HG02870 (cell line): ENCODE data around the gene PIP4P1.

ENCODE experiments used
- ATAC-seq: cut with Tn5 transposase; IDR thresholded peaks from one replicate; pipeline ENCODE4 v1.9.1; 2021; ENCODE audit warnings: mild to moderate bottlenecking, moderate library complexity; ENCODE audit not compliant: unreplicated experiment

PIP4P1 gene

DNA sequence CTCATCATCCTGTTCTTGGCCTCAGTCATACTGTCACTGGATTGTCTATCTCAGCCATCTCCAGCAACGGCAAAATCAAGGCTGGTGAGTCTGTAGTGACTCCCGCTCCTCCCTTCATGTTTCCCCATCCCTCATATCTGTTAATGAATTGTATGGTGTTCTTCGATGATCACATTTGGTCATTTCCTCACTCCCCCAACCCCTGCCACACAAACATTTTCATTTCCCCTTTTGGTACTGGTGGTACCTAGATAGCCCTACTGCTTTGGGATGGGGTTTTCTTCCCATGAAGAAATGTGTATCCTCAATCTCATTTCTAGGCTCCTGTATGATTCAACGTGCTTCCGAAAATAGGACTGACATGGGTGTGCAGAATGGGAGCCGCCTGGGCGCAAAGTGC lies 22.6 kb downstream of the PIP4P1 start:
- no peak for ATAC-seq

DNA sequence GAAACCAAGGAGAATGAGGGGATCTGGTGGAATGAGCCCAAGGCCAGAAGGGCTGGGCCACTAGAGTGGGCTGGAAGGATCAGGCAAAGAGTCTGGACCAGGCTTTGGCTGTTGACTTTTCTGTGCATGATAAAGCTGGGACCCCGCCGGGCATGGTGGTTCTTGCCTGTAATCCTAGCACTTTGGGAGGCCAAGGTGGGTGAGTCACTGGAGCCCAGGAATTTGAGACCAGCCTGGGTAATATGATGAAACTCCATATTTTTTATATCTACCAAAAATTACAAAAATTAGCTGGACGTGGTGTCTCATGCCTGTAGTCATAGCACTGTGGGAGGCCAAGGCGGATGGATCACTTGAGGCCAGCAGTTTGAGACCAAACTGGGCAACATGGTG lies 24.9 kb downstream of the PIP4P1 start:
- ATAC-seq: no peak

DNA sequence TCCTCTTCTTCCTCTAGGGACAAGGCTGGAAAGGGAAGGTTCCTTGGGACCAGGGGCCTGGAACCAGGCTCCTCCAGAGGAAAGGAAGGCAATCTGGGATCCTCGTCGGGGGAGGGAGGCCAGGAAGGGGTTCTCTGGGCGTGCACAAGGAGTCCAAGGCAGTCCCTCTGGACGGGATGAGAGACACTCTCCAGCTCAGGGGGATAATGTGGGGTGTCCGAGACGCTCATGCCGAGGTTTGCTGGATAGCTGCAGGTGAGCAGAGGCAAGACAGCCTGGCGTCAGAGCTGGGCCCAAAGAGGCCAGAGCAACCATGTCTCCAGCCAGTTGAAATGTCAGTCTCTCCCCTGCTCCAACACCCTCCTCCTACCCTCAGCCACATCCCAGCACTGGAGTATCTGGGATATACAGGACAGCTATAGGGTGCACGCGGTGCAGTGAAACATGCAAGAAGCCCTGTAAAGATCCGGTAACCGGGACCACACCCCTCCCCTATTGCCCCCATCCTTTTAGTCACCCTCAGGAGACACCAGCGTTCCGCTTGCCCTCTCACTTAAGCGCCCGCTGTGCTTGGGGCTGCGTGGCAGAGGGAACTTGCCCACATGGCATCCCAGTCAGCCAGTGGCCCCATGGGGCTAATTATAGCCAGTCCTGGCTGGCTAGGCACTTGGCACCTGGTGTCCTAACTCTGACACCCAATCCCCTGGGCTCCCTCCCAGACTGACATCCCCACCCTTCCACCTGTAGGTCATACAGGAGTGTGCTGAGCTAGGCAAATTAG lies 25.5 kb downstream of the PIP4P1 start, which contains the start of gene KLHL33:
KLHL33 (minus strand) TSS at position 585 of the 781 bp plus-strand sequence; CDS start at position 230, 355 bp downstream.
- ATAC-seq: no peak

DNA sequence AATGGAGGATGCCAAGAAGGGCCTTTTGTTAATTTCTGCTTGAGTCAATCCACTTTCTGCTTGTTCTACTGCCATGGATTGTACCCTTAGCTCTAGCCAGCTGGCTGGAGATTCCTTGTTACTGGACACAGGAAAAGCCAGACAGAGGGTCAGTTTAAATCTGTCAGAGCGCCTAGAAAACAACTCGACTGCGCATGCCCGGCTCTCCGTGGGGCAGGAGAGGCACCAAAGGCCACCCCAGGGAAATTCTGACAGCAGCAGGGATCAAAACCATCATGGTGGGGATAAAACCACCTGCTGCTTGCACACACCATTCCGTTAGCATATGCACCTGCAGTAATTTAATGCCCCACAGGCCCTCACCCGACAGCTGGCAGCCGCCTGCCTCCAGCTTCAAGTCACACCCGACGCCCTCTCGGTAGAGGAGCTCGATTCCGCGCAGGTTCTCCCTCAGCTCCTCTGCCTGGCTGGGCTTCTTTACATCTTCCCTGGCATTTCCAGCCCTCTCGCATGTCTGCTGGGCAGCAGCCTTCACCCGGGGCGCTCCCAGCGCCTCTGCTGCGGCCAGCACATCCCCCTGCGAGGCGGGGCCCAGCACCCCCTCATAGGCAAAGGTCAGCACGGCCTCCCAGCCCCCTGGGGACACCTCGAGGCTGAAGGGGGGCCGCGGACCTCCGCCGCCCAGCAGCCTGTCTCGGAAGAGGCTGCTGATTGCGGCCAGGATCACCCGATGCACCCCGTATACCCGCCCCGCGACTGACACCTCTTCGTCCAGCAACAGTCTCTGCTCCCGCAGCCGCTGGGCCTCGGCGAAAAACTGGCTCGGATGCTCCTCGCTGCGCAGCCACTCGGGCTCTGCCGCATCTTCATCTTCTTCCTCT lies 26.3 kb downstream of the PIP4P1 start:
- ATAC-seq: no peak

DNA sequence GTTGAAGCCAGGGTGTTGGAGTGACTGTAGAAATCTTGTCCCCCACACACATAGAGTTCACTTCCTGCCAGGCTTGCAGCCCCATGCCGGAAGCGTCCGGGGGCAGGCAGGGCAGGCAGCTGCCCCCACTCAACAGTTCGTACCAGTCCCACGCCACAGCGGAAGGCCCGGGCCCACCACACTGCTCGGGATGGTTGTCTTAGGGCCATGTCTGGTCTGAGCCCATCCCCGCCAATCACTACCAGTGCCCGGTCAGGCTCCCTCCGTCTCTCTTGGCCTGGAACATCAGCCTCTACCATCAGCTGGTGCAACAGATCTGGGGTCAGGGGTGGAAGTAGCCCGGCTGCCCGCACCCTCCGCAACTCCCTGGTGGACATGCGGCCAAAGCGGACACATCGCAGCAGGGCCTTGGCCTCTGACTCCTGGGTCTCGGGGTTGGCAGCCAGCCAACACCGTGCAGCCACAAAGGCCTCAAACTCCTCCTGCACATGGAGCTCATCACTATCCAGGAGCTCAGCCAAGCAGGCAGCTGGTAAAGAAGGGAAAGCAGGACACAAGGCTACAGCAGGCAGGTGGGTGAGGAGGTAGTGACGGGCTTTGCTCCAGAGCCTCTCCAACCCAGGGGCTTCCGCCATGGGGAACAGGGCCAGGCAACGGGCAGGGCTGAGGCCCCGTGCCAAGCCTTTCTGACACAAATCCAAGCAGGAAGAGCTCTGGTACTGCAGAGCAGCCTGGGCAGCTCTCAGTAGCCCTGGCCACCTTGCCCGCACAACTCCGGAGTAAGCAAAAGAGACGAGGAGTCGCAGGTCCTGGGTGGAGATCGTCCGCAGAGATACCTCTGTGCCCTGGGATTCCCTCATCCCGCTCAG lies 31.2 kb downstream of the PIP4P1 start:
- no peak for ATAC-seq

DNA sequence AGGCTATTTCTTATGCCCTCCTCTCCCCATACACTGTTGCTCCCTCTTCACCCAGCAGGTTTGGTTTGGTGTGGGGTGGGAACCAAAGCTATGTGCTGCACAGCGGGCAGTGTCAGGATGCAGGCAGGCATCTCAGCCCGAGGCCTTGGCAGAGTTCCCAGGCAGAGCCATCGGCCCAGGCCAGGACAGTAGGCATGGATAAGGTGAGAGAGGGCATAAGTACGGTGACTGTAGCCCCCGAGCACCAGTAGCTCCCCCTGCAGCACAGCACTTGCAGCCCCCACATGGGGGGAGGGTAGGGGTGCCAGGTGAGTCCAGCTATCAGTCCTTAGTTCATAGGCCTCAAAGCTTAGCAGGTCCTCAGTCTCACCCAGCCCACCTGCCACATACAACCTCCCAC lies 32.4 kb downstream of the PIP4P1 start:
- ATAC-seq: no peak

DNA sequence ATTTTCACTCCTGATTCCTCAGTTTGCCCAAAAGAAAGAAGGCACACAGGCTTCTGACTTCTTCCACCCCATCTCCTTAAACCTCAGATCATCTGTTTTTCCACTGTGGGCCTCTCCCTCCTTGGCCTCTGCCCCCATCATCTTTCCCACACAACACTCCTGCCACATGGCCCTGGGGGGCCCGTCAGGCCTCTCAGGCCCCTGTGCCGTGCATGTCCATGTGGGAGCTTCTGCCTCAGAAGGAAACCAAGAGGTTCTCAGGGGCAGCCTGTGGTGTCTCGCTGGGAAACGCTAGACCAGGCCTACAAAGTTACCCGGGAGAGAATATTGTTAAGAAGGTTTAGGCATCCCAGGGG lies 33.2 kb downstream of the PIP4P1 start:
- ATAC-seq: peak; percentile 40

DNA sequence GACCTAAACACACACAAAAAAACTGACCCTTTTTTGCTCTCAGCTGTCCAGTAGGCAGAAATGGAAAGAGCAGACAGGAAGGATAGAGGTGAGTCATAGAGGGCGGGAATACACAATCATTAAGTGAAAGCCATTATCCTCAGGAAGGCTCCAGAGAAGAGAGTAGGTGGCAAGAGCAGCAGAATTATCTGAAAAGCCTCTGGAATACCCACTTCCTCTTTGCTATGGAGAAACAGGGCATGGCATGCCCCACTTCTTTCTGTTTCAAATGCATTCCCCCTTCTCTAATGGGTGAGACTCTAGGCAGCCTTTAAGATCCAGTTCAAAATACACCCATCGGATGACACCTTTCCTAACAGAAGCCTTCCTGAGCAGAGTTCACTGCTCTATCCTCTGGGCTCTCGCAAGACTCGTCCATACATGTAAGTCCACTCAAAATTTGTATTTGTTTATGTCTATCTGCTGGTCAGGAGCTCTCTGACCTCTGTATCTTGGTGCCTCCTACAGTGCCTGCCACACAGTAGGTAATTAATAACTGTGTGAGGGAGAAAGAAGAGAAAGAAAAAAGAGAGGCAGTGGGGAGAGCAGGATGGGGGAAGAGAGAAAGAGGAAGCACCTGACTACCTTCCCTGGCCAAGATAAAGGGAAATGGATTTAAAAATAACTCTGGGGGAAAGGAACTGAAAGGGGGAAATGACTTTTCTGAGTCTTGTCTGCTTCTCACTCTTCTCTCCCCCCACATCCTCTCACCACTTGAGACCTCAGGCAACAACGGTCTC lies 33.8 kb downstream of the PIP4P1 start:
- ATAC-seq: peak; percentile 81

DNA sequence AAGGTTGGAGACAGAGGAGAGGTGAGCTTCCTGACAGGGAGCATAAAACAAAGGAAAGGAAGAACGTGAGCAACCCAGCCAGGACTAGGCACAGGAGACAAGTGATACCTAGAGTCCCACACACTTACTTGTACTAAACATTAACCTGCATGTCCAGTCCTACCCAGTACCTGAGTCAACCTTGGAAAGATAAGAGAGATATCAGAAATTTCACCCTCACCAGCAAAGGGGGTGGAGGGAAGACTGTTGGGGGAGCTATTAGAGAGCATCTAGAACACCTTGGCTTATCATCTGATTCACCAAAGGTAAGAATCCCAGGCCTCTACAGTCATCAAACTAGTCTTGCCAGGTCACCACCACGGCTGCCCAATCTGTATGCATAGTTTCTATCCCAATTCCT lies 36.4 kb downstream of the PIP4P1 start:
- no peak for ATAC-seq

DNA sequence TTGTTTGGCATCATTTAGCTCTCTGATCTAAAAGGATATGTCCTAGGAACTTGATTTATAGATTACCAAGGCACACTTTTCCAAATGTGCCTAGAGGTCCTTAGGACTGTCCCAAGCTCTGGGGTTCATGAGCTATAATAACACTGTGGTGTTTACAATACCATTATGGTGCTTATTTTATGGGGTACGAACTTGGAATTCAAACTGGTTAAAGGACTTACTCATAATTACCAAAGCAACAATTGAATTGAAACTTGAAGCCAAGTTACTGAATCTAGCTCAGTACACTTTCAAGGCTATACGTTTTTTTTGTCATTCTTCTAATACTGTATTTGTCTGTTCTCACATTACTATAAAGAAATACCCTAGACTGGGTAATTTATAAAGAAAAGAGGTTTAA lies 38.3 kb downstream of the PIP4P1 start:
- no peak for ATAC-seq

DNA sequence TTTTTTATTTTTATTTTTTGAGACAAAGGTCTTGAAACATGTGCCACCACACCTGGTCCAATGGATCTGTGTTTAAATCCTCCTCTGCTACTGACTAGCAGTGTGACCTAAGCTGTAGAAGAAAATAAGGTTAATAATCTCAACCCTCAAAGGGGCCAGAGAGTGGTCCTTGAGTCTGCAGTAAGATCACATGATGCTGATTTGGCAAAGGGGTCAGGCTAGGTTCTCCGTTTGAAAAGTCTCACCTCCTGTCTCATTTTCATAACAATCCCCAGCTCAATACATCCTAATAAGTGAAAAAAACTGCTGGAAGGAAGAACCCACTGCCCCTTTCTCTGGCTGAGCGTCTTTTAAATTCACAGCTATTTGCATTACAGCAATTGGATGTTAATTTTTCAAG lies 40.0 kb downstream of the PIP4P1 start:
- ATAC-seq: no peak

DNA sequence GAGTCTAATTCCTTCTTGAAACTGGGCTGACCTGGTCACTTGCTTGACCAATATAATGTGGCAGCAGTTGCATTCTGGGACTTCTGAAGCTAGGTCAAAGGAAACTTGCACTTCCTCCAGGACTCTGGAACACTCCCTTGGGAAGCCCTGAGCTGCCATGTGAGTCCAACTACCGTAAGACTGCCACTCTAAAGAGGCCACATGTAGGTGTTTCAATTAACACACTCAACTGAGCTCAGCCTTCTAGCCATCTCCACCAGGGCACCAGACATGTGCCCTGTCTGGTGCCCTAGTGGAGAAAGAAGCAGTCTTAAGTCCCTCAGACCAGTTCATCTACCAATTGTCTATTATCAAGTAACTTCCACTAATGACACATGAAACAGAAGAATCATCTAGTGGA lies 41.8 kb downstream of the PIP4P1 start:
- ATAC-seq: no peak

DNA sequence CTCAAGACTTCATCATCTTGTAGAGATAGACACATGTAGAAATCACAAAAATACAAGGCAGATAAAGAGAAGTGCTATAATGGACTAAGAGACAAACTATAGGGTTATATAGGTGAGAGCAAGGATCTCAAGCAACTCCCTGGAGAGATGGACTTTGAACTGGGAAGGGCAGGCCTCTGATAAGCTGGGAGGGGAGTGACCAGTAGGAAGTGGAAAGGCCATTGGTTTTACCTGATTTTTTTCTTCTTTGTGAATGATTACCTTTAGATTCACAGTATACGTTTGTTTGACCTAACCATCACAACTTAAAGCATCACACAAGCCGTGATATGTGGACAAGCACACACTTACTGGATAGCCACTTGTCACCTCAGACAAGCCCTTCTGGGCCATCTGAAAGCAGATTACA lies 42.7 kb downstream of the PIP4P1 start:
- no peak for ATAC-seq

DNA sequence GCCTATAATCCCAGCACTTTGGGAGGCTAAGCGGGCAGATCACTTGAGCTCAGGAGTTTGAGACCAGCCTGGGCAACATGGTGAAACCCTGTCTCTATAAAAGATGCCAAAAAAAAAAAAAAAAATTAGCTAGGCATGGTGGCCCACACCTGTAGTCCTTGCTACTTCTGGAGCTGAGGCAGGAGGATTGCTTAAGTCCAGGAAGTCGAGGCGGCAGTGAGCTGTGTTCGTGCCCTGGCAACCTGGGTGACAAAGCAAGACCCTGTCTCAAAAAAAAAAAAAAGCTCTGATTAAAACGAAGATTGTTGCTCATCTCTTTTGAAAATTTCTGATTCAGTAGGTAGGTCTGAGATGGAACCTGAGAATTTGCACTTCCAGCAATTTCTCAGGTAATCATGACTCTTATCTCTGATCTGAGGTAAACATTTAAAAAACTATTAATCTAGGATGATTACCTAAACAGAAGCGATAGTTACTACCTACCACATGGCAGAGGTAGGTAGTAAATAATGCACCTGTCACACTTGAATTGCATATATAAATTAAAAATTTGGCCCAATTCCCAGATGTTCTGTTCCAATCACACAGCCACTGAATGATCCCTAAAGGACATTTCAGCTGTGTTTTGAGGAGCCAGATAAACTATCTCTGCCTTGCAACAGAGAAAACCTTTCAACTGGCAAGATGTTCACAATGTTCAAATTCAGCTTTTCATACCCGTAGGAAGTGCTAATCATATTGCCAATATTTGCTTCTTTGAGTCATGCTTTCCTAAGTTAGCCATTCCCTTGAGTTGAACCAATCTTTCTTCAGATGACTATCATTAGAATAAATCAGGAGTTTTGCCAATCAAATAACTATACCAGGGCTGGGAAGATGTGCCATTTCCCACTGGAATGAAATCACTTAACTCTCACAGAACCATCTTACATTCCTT lies 43.7 kb downstream of the PIP4P1 start:
- no peak for ATAC-seq

DNA sequence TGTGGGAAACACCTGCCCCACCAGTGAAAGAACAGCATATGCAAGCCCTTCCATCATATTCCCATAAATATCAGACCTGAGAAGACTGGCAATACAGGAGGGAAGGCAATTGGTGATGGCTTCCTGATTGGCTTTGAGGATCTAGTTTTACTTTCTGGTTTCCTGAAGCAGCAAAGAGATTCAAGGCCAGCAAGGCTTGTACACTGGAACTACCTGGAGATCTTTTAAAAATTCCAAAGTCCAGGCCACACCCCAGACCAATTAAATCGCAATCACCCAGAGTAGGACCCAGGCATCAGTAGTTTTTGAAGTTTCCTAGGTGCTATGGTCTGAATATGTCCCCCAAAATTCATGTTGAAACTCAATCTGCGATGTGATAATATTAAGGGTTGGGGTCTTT lies 45.0 kb downstream of the PIP4P1 start:
- ATAC-seq: no peak

DNA sequence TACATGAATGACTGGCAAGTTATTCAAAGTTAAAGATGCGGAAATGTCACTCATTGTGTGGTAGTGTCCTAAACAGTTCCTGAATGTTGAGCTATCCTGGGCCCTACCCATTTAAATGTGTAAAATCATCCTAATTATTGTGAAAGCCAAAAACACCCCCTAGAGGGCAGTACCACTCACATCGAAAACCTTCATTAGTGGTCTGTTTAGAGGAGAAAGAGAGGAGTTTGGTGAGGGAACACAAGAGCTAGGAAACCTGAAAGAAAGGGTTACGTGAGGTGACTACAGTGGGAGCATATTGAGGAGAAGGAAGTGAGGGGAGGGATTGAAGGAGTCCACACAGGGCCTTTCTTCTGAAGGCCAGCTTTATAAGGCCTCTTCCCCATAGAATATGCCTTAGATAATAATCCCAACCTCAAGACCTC lies 45.4 kb downstream of the PIP4P1 start:
- peak; percentile 44 for ATAC-seq

DNA sequence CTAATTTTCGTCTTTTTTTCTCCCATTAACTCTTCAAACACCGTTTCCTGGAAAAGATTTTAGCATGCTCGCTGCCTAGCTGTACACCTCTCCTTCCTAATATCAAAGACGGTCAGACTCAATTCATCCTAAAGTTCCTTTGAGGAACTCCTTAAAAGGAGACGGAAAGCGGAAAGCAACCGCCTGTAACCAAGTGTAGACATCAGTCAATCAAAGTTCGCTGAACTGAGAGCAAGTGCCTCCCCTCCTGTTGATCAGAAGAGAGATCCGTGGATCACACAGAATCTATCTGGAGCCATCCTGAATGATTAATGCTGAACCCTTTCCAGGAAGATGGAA lies 47.5 kb downstream of the PIP4P1 start:
- ATAC-seq: peak; percentile 44

DNA sequence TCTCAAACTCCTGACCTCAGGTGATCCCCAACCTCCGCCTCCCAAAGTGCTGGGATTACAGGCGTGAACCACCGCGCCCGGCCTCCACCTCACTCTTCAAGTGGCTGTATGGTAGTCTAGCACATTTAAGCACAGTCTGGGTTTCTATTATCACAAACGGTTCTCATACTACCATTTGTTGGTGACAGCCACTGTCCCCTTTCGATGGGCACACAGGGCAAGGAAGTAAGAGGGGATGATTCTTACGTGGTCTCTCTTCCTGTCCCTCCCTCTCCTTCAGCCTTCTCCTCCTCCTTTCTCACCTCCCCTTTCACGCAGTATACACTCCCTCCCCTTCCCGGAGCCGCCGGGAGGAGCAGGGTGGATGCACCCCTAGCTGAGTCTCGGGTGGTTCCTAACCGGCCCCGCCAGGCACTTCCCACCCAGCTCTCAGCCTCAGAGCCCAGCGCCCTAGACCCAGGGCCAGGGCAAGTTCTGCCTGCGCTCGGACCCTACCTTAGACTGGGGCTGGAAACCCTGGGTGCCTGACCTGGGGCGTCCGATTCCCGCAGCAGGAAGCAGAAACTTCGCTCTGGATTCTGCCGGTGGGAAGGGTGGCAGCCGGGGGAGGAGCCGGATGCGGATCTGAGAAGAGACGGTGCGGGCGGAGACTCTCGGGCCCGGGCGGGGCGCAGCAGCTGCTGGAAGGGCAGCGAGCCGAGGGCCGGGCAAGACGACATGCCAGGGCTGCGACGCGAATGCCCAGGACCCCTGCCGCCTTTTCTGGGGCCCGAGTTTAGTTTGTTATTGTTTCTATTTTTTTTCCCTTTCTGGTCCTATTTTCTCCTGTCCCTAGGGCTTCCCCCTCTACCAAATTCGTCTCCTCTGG lies 48.1 kb downstream of the PIP4P1 start, which contains the start of gene TEP1:
TEP1 (minus strand) TSS at position 626 of the 868 bp plus-strand sequence. CDS start 5,062 bp downstream, outside the sequence.
- ATAC-seq: peak; percentile 68
